Epidermal melanocyte (primary cell): Measurements from ENCODE around the gene ZNF700.
"Not testable (repeated sequence)": the region's sequence is repeated elsewhere in the genome, so short reads cannot be mapped to it uniquely, and the experiment has no call there.

Experiments used
- DNase-seq: peaks from one replicate; pipeline ENCODE4 v3.0.0; 2011; ENCODE audit warnings: low spot score; ENCODE audit not compliant: insufficient read length

Gene ZNF700

DNA sequence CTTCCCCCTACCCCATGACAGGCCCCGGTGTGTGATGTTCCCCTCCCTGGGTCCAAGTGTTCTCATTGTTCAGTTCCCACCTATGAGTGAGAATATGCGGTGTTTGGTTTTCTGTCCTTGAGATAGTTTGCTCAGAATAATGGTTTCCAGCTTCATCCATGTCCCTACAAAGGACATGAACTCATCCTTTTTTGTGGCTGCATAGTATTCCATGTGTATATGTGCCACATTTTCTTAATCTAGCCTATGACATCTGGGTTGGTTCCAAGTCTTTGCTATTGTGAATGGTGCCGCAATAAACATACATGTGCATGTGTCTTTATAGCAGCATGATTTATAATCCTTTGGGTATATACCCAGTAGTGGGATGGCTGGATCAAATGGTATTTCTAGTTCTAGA lies 13.5 kb downstream of the ZNF700 start:
- not testable (repeated sequence) for DNase-seq

- DNase-seq: not testable (repeated sequence)
Observed at GRCh38 chr19:11941361-11941887, 16.5 kb downstream of the ZNF700 start.

DNA sequence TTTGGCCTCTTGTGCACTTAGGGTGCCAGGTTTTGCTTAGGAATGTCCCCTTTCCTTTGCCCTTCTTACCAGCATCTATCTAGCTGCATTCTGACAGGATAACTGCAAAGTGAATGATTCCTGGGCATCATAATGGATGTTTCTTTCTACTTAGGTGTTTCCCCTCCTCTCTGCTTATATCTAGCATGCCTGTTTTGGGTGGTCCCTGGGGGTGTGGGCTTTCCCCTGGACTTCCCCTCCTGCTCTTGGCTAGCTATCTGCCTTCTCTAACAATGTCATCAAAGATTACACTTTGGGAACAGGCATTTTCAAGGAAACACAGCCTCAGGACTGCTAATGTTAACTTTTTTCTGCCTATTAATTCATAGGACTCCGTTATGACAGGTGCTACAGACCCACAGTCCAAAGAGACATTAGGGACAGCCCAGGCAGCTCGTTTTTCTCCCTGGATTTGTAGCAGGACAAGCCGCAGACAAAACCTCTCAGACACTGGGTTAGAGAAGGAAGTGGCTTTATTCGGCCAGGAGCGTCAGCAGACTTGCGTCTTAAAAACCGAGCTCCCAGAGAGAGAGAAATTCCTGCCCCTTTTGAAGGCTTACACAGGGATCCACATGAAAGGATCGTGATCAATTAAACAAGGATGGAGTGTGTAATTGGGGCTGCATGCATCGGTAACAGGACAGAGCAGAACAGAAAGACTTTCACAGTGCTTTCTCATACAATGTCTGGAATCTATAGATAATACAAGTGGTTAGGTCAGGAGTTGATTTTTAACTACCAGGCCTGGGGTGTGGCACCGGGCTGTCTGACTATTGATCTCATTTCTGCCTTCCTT lies 17.3 kb downstream of the ZNF700 start:
- DNase-seq: no peak

- DNase-seq: no peak
Observed at GRCh38 chr19:11942843-11943108, 17.9 kb downstream of the ZNF700 start.

DNA sequence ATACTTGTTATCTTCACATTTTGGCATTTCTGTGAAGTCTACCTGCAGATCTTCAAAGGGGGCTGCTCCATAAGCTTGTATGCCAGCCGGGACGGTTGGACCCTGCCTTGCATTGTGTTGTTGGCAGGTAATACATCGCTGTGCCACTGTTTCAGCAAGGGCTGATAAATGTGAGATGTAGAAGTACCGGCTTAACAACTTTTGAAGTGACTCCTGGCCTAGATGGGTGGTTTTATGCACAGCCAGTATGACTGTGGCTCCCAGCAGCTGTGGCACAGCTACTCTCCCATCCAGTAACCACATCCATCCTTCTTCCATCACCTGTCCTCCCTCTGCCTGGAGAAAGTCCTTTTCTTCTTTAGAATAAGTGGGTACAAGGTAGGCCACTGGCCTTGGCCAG lies 19.7 kb downstream of the ZNF700 start:
- DNase-seq: no peak

- no peak for DNase-seq
Observed at GRCh38 chr19:11948646-11949045, 23.7 kb downstream of the ZNF700 start.

DNA sequence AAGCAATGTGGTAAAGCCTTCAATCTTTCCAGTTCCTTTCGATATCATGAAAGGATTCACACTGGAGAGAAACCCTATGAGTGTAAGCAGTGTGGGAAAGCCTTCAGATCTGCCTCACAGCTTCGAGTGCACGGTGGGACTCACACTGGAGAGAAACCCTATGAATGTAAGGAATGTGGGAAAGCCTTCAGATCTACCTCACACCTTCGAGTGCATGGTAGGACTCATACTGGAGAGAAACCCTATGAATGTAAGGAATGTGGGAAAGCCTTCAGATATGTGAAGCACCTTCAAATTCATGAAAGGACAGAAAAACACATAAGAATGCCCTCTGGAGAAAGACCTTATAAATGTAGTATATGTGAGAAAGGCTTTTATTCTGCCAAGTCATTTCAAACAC lies 24.3 kb downstream of the ZNF700 start:
- no peak for DNase-seq

GRCh38 chr19:11949614-11950080 lies 24.7 kb downstream of the ZNF700 start:
- not testable (repeated sequence) for DNase-seq

DNA sequence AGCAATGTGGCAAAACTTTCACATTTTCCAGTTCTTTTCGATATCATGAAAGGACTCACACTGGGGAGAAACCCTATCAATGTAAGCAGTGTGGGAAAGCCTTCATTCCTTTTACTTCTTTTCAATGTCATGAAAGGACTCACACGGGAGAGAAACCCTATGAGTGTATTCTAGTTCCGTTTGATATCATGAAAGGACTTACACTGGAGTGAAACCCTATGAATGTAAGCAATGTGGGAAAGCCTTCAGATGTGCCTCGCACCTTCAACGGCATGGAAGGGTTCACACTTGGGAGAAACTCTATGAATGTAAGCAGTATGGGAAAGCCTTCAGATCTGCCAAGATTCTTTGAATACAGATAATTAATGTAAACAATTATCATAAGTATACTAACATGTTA lies 25.4 kb downstream of the ZNF700 start:
- no peak for DNase-seq

DNA sequence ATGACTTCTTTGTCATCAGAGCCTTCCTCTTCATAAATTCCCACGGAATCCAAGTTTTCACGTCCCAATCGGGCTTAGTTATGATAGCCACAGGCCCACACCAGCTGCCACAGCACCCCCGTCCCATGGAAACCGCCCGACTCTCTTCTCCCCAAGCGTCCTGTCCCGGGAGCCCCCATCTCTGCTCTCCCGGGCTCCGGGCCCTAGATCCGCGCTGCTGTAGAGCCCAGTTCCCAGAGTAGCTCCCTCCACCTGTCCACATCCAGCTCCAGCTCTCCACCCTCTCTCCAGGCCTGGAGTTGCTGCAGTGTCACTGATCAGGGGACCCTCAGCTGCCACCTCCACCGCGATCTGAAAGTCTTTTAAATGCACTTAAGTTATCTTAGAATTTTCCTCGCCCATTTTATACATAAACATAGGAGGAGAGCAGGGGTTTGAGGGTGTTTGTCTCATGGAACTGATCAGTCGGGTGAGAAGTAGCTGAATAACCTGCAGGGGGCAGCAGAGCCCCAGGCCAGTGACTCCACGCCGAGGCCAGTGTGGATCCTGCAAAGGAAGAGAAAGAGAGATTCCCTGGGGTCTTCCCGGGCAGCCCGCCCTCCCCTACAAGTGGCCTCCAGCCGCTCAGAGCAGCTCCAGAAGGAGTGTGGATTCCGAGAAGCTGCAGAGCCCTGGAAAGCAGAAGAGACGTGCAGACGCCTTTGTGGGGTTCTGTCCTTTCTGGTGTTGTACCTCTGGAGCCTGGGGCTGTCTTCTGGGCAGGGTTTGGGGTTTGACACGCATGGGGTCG lies 38.9 kb downstream of the ZNF700 start:
- peak; percentile 49 for DNase-seq

- no peak for DNase-seq
Observed at GRCh38 chr19:11964496-11964857, 39.6 kb downstream of the ZNF700 start.

GRCh38 chr19:11964858-11965645 lies 40.1 kb downstream of the ZNF700 start, which contains the start of gene ZNF763:
ZNF763 (plus strand) TSS chr19:11965040; CDS start chr19:11965209, 169 bp downstream.
- DNase-seq: peak; percentile 79

DNA sequence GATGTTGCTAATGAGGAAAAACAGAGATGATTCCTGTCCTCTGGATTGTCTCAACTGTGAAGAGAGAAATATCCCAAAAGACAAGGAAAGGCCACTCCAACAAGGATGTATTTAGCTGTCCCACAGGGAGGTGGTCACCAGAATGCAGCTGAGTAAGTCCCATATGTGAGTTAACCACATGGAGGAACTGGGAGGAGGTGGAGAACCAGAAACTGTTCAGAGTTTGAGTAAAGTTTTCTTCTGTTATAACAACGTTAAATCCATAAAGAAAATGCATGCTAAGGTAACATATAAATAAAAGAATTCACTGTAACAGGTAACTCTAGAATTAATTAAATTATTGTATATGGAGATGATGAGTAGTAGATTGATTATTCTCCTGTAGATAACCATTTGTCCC lies 45.3 kb downstream of the ZNF700 start:
- DNase-seq: no peak

DNA sequence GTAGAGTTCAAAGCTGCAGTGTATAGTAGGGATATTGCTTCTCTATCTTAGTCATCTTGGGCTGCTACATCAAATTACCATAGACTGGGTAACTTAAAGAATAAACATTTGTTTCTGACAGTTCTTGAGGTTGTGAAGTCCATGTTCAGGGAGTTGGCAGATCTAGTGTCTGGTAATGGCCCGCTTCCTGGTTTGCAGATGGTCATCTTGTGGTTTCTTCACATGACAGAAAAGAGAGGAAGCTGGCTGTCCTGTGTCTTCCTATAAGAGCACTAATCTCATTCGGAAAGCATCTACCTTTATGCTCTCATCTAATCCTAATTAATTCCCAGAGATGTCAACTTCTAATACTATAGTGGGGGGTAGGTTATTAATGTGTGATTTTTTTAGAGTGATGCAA lies 46.1 kb downstream of the ZNF700 start:
- no peak for DNase-seq

GRCh38 chr19:11973019-11973810 lies 48.3 kb downstream of the ZNF700 start:
- DNase-seq: no peak

GRCh38 chr19:11978492-11979100 lies 53.7 kb downstream of the ZNF700 start:
- DNase-seq: no peak

DNA sequence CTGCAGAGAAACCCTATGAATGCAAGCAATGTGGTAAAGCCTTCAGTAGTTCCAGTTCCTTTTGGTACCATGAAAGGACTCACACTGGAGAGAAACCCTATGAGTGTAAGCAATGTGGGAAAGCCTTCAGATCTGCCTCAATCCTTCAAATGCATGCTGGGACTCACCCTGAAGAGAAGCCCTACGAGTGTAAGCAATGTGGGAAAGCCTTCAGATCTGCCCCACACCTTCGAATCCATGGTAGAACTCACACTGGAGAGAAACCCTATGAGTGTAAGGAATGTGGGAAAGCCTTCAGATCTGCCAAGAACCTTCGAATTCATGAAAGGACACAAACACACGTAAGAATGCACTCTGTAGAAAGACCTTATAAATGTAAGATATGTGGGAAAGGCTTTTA lies 54.6 kb downstream of the ZNF700 start:
- no peak for DNase-seq

GRCh38 chr19:11982526-11982925 lies 57.6 kb downstream of the ZNF700 start:
- DNase-seq: no peak

DNA sequence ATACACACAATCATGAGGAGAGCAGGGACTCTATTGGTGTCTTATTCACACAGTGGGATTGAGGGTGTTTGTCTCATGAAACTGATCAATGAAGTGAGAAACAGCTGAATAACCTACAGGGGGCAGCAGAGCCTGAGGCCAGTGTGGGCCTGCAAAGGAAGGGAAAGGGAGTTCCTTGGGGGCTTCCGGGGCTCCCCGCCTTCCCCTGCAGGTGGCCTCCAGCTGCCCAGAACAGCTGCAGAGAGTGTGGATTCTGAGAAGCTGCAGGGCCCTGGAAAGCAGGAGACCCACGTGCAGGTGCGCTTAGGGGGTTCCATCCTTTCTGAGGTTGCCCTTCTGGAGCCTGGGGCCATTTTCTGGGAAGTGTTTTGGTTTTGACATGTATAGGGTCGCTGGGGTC lies 60.1 kb downstream of the ZNF700 start:
- DNase-seq: no peak

DNA sequence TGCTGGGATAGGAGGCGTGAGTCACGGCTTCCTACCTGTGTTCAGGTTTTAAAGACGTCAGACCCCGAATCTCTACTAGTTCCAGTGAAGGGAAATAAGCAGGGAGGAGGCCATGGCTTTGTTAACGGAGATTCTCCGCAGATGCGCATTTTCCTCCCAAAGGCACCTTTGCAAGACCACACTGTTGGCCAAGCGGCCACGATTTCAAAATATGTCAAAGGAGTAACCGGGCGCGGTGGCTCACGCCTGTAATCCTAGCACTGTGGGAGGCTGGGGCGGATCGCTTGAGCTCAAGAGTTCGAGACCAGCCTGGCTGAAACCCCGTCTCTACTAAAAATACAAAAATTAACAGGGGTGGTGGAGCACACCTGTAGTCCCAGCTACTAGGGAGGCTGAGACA lies 61.8 kb downstream of the ZNF700 start:
- DNase-seq: no peak
